Measurements from ENCODE around the gene JSRP1. TPM values are rescaled to one million over a fixed set of nuclear protein-coding genes. Genes with fewer than 3 reads are reported as not detected.
A peak's percentile ranks its signal among the peaks of the same experiment; 100 is the strongest.

The JSRP1 gene
- total RNA-seq, 1 donor from 2014 or later: not detected

GRCh38 chr19:2273356-2274184 is 17.4 kb upstream of the JSRP1 start:
- TF ChIP-seq CTCF (IDR thresholded peaks at IDR 0.05; ENCODE audit: insufficient read depth, low read length, severe bottlenecking): peak; percentile 92
- FAIRE-seq (no peak), DNase-seq (ENCODE audit: low read depth) (peak; percentile 20)
- no peaks in the 10 kb centered on the region for H3K27me3 ChIP-seq (ENCODE audit: control insufficient read depth, insufficient read depth, low read length)
- H3K4me3 ChIP-seq (ENCODE audit: low read depth, low read length): no peak overlapping the region
- peaks cover 17% of the 10 kb centered on the region for H3K36me3 ChIP-seq (ENCODE audit: control insufficient read depth, insufficient read depth, low read length)

GRCh38 chr19:2271234-2272103 is 15.3 kb upstream of the JSRP1 start:
- DNase-seq (ENCODE audit: low read depth): peak; percentile 46

GRCh38 chr19:2270423-2271233 is 14.4 kb upstream of the JSRP1 start:
- TF ChIP-seq CTCF (IDR thresholded peaks at IDR 0.05; ENCODE audit: insufficient read depth, low read length, severe bottlenecking): no peak
- peak; percentile 47 for DNase-seq (ENCODE audit: low read depth)
- H3K27me3 ChIP-seq (ENCODE audit: control insufficient read depth, insufficient read depth, low read length): no peaks in the 10 kb centered on the region
- FAIRE-seq: no peak
- peak overlapping the region; percentile 99 for H3K4me3 ChIP-seq (ENCODE audit: low read depth, low read length)
- peaks cover 17% of the 10 kb centered on the region for H3K36me3 ChIP-seq (ENCODE audit: control insufficient read depth, insufficient read depth, low read length)

More at GRCh38 chr19:2271234-2272103, 15.3 kb upstream of the JSRP1 start:
- Histone ChIP-seq H3K4me3 (ENCODE audit: low read depth, low read length) (peak overlapping the region; percentile 99), H3K36me3 (ENCODE audit: control insufficient read depth, insufficient read depth, low read length) (peaks cover 17% of the 10 kb centered on the region), H3K27me3 (ENCODE audit: control insufficient read depth, insufficient read depth, low read length) (no peaks in the 10 kb centered on the region)
- TF ChIP-seq CTCF (IDR thresholded peaks at IDR 0.05; ENCODE audit: insufficient read depth, low read length, severe bottlenecking): no peak
- no peak for FAIRE-seq

GRCh38 chr19:2270157-2270422 is 13.9 kb upstream of the JSRP1 start:
- no peak for FAIRE-seq
- Histone ChIP-seq H3K27me3 (ENCODE audit: control insufficient read depth, insufficient read depth, low read length) (no peaks in the 10 kb centered on the region), H3K36me3 (ENCODE audit: control insufficient read depth, insufficient read depth, low read length) (peaks cover 15% of the 10 kb centered on the region), H3K4me3 (ENCODE audit: low read depth, low read length) (peak overlapping the region; percentile 99)
- TF ChIP-seq CTCF (IDR thresholded peaks at IDR 0.05; ENCODE audit: insufficient read depth, low read length, severe bottlenecking): no peak
- DNase-seq (ENCODE audit: low read depth): no peak

GRCh38 chr19:2269244-2270156 is 13.3 kb upstream of the JSRP1 start:
- peaks cover 15% of the 10 kb centered on the region for H3K36me3 ChIP-seq (ENCODE audit: control insufficient read depth, insufficient read depth, low read length)
- H3K4me3 ChIP-seq (ENCODE audit: low read depth, low read length): peak overlapping the region; percentile 99
- TF ChIP-seq CTCF (IDR thresholded peaks at IDR 0.05; ENCODE audit: insufficient read depth, low read length, severe bottlenecking): no peak
- no peaks in the 10 kb centered on the region for H3K27me3 ChIP-seq (ENCODE audit: control insufficient read depth, insufficient read depth, low read length)
- no peak for FAIRE-seq
- peak; percentile 76 for DNase-seq (ENCODE audit: low read depth)

Measured in bronchial epithelial cell (primary cell).